NOMO-1 treated with dmso at 0.1 percent for 144 hours (cell line): ENCODE data around the gene SIPA1L3.

Experiments used
- DNase-seq: peaks from one replicate; lab custom pipeline; 2025; ENCODE audit not compliant: unreplicated experiment; lab: John Stamatoyannopoulos, UW

The SIPA1L3 gene

GRCh38 chr19:38206006-38206745 is 299.2 kb downstream of the SIPA1L3 start:
- DNase-seq: no peak

GRCh38 chr19:38206928-38207327 is 299.9 kb downstream of the SIPA1L3 start:
- no peak for DNase-seq

GRCh38 chr19:38207543-38207942 is 300.5 kb downstream of the SIPA1L3 start:
- no peak for DNase-seq

- DNase-seq: no peak
Observed at GRCh38 chr19:38208571-38208970, 301.6 kb downstream of the SIPA1L3 start.

- DNase-seq: no peak
Observed at GRCh38 chr19:38209152-38209551, 302.1 kb downstream of the SIPA1L3 start.

- DNase-seq: no peak
Observed at GRCh38 chr19:38209671-38210457, 302.9 kb downstream of the SIPA1L3 start.

- DNase-seq: no peak
Observed at GRCh38 chr19:38210458-38210987, 303.5 kb downstream of the SIPA1L3 start.

- DNase-seq: no peak
Observed at GRCh38 chr19:38211151-38211591, 304.2 kb downstream of the SIPA1L3 start.

- no peak for DNase-seq
Observed at GRCh38 chr19:38211766-38212165, 304.8 kb downstream of the SIPA1L3 start.

GRCh38 chr19:38213469-38213868 is 306.5 kb downstream of the SIPA1L3 start:
- no peak for DNase-seq

GRCh38 chr19:38213911-38214625 is 307.1 kb downstream of the SIPA1L3 start:
- DNase-seq: no peak

GRCh38 chr19:38216785-38217641 is 310.0 kb downstream of the SIPA1L3 start:
- DNase-seq: no peak

GRCh38 chr19:38218204-38218603 is 311.2 kb downstream of the SIPA1L3 start:
- no peak for DNase-seq

GRCh38 chr19:38219221-38219620 is 312.2 kb downstream of the SIPA1L3 start:
- no peak for DNase-seq

- no peak for DNase-seq
Observed at GRCh38 chr19:38221421-38221820, 314.4 kb downstream of the SIPA1L3 start.

- no peak for DNase-seq
Observed at GRCh38 chr19:38221919-38222830, 315.2 kb downstream of the SIPA1L3 start.

- DNase-seq: no peak
Observed at GRCh38 chr19:38223119-38223523, 316.1 kb downstream of the SIPA1L3 start.

GRCh38 chr19:38223617-38224013 is 316.6 kb downstream of the SIPA1L3 start:
- DNase-seq: no peak
